Measurements from ENCODE around the gene RORC.
"Not testable (repeated sequence)": the region's sequence is repeated elsewhere in the genome, so short reads cannot be mapped to it uniquely, and the experiment has no call there.

RORC gene

GRCh38 chr1:151831605-151832004 lies at the start of gene RORC:
Gene RORC (minus strand): TSS chr1:151831802. CDS start chr1:151831764, 38 bp downstream.
- no peak for DNase-seq

DNA sequence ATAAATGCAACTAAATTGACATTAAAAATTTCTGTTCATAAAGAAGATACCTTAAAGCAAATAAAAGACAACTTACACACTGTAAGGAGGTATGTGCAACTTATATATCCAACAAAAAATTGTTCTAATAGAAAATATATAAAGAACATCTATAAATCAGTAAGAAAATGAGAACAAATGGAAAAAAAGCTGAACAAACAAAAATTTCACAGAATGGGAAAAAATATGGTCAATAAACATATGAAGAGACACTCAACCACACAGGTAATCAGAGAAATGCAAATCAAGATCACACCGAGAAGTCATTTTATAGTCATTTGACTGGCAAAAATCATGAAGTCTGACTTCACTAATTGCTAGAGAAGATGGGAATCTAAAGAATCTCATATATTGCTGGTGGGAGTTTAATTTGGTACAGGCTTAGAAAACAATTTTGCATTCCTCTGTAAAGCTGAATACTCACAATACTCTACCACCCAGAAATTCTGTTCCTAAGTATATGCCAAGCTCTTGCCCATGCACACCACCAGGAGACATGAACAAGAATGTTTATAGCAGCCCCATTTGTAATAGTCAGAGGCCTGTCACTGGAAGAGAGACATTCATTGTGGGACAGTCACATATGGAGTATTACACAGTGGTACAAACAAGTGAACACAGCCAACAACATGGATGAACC lies 44.0 kb upstream of the RORC start:
- no peak for DNase-seq

DNA sequence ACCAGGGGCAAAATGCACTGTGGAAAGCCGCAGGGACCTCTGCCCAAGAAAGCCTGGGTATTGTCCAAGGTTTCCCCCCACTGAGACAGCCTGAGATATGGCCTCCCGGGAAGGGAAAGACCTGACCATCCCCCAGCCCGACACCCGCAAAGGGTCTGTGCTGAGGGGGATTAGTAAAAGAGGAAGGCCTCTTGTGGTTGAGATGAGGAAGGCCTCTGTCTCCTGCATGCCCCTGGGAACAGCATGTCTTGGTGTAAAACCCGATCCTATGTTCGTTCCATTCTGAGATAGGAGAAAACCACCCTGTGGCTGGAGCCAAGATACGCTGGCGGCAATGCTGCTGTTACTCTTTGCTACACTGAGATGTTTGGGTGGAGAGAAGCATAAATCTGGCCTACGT lies 41.2 kb upstream of the RORC start:
- DNase-seq = not testable (repeated sequence)

- no peak for DNase-seq
These were observed 39.9 kb upstream of the RORC start for GRCh38 chr1:151871284-151872030.

DNA sequence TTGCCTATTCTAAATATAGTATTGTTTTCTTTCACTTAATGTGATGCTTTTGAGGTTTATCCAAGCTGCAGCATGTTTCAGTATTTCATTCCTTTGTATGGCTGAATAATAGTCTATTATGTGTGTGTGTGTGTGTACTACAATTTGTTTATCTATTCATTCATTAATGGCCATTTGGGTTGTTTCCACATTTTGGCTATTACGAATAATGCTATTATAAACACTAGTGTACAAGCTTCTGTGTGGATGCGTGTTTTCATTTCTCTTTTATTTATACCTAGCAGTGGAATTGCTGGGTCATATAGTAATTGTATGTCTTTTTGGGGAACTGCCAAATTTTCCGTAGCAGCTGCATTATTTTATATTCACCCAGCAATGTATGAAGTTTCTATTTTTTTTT lies 36.9 kb upstream of the RORC start:
- DNase-seq = peak; percentile 33

DNA sequence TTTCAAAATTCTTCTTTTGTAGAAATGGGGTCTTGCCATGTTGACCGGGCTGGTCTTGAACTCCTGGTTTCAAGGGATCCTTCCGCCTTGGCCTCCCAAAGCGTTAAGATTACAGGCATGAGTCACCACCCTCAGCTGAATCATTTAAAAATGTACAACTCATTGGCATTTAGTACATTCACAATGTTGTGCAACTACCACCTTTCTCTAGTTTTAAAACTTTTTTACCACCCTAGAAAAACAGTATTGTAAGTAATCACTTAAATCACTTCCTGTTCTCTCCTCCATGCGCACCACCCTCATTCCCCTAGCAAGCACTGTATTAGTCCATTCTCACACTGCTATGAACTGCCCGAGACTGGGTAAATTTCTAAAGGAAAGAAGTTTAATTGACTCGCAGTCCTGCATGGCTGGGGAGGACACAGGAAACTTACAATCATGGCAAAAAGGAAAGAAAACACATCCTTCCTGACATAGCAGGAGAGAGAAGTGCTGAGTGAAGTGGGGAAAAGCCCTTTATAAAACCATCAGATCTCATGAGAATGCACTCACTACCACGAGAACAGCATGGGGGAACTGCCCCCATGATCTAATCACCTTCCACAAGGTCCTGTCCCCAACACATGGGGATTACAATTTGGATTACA lies 36.3 kb upstream of the RORC start:
- DNase-seq = peak; percentile 91

- no peak for DNase-seq
These were observed 35.7 kb upstream of the RORC start for GRCh38 chr1:151867321-151867720.

- DNase-seq = no peak
These were observed 32.8 kb upstream of the RORC start for GRCh38 chr1:151864411-151864810.

DNA sequence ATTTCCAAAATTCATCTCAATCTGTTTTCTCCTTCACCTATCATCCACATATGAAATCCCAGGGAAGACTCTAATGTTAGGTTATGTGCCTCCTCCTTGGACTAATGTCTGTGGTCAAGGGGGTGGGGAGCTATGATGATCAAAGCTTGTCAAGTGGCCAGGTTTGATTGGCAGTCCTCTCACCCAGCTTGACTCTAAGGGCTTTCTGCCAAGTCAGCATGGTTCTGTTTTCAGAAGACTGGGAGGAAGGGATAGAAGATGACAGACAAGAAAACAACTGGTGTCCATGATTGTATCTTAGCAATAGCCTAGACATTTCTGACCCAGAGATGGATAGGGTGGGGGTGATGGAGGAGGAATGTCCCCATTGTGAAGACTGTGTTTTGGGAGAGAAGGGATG lies 31.0 kb upstream of the RORC start:
- DNase-seq = no peak

DNA sequence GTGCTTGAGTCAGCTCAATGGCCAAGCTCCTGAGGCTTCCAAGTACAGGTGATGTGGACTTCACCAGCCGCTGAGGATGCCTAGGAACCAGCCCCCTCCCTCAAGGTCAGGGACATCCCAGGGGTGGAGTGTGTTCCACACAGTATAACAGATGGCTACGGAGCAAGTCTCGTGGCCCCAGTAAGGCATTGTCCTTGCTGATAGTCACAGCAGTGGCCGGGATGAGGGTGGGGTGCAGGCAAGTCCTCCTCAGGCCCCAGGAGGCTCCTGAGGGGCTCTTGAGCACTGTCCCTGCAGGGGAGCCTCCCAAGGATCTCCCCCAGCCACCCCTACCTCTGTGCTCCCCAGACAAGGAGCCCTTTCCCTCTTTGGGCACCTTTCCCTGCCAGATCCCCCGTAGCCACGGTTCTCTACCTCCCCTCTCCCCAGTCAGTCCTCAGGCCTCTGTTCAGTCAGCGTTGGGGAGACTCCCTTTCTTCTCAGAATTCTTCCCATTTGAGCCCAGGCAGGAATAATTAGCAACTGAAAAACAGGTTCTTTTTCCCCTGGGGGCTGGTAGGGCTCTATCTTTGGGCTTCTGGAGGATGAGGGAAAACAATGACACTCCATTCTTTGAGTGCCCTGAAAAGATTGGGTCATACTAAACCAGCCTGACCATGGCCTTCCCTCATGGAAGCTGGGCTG lies 29.0 kb upstream of the RORC start:
- no peak for DNase-seq

DNA sequence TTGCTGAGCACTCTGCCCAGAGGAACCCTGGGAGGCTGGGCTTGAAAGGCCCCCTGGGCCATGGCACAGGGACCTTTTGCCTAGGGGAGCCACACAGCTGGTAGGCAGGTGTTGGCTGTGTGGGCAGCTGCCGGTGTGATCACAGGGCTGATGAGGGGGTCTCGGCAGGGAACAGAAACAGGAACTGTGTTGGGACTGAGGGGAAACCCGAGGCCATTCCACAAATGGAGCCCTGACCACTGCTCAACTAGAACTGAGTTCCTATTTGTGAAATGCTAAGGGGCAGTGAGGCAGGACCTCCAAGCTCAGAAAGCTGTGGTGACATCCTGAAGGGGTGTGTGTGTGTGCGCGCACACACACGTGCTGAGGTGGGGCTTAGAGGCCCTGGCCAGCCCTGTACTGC lies 28.3 kb upstream of the RORC start:
- DNase-seq = no peak

DNA sequence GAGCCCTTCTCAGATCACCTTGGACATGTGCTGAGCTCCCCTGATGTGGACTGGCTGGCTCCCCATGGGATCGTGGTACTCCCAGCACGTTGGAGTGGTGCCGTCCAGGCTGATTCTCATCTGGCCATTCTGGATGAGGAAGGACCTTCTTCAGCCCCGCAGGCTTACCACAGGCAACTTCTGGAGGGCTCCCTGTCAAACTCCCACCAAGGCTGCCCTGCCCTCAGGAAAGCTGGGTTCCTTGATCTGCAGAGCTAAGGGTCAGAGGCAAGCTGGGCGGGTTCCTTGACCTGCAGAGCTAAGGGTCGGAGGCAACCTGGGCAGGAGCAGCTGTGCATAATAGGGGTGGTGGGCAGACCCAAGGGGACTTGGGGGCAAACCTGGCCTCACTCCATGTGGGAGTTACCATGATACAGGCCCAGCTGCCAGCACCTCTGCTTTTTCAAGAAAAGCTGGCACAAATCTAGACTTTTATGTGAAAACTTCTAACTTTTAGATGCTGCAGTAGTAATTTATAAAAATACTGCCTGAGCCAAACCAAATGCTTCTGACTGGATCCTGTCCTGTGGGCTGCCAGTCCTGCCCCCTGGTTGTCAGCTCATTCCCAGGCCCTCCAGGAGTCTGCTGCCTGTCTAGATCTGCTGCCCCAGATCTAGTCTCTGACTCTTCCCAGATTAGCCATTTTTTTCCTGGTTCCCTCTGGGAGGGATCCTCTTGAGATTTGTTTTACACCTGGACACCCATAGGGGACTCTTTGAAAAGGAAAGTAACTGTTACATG lies 27.5 kb upstream of the RORC start:
- DNase-seq = no peak

GRCh38 chr1:151858030-151858746 lies 26.6 kb upstream of the RORC start:
- peak; percentile 45 for DNase-seq

- DNase-seq = no peak
These were observed 24.3 kb upstream of the RORC start for GRCh38 chr1:151855933-151856332.

DNA sequence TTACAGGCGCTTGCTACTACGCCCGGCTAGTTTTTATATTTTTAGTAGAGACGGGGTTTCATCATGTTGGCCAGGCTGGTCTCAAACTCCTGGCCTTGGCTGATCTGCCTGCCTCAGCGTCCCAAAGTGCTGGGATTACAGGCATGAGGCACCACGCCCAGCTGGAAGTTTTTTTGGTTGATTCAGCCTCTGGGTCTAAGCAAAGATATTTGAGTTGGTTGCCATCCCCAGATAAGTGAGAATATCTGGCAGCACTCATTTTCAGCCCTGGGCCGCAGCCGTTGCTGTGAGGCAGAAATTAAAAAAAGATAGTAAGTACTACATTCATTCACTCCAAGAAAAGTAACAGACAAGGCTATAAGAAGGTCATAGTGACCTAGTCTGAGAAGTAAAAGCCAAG lies 23.9 kb upstream of the RORC start:
- not testable (repeated sequence) for DNase-seq

GRCh38 chr1:151854658-151855057 lies 23.1 kb upstream of the RORC start:
- no peak for DNase-seq

- DNase-seq = no peak
These were observed 21.9 kb upstream of the RORC start, which contains the start of gene THEM5 for GRCh38 chr1:151853411-151853943. Gene THEM5 (minus strand): TSS chr1:151853712. CDS start chr1:151853565, 147 bp downstream.

- DNase-seq = no peak
These were observed 21.1 kb upstream of the RORC start for GRCh38 chr1:151852733-151853132.

GRCh38 chr1:151851886-151852285 lies 20.3 kb upstream of the RORC start:
- DNase-seq = no peak

DNA sequence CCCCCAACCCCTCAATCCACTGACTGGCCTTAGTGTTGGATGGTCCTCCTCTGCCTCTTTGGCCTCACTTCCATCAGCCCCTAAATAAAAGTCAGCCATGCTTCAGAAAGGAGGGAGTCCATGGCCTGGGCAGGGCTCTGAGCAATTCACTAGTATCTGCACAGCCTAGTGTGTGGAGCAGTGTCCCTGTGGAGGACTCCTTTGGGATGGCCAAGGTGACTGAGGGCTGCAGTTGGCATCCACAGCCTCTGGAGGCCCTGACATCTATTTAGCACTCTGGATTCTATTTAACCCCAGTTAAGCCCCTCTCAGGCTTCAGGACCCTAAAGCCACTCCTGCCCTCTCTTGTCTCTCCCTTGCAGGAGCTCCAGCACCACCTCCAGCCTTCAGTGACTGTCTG lies 18.3 kb upstream of the RORC start:
- DNase-seq = no peak

DNA sequence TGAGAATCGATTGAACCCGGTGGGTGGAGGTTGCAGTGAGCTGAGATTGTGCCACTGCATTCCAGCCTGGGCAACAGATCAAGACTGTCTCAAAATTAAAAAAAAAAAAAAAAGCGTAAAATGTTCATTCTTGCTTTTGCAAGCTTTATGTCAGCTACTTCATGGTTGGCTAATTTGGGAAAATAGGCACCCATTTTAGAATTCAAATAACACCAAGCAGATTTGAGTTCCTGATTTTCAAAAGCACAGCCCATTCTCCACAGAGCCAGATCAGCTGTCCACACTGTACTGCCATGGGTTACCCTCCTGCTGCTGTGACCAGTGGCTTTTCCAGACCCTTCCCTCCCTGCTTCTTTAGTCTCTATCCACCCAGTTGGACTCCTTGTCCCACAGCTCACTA lies 17.5 kb upstream of the RORC start:
- DNase-seq = no peak
